NCI-H2029 (cell line): Measurements from ENCODE around the gene VTI1A.
A peak's percentile ranks its signal among the peaks of the same experiment; 100 is the strongest.
"Not testable (repeated sequence)": the region's sequence is repeated elsewhere in the genome, so short reads cannot be mapped to it uniquely, and the experiment has no call there.

Source experiments
- DNase-seq: peaks from one replicate; lab custom pipeline; 2025; lab: John Stamatoyannopoulos, UW

The VTI1A gene

GRCh38 chr10:112446855-112447619 lies at the start of gene VTI1A, which contains the start of gene ZDHHC6:
TSS of gene VTI1A (plus strand) at chr10:112447215. CDS start at chr10:112447374, 159 bp downstream.
TSS of gene ZDHHC6 (minus strand) at chr10:112446914. CDS start at chr10:112445436, 1,478 bp downstream.
- peak; percentile 56 for DNase-seq

- DNase-seq, result no peak
These were observed 49.4 kb upstream of the VTI1A start for GRCh38 chr10:112397592-112397991.

GRCh38 chr10:112402917-112403316 lies 44.1 kb upstream of the VTI1A start:
- no peak for DNase-seq

GRCh38 chr10:112404617-112405016 lies 42.4 kb upstream of the VTI1A start:
- DNase-seq, result no peak

GRCh38 chr10:112406806-112407205 lies 40.2 kb upstream of the VTI1A start:
- DNase-seq, result not testable (repeated sequence)

GRCh38 chr10:112407696-112408095 lies 39.3 kb upstream of the VTI1A start:
- no peak for DNase-seq

- no peak for DNase-seq
These were observed 37.7 kb upstream of the VTI1A start for GRCh38 chr10:112409299-112409698.

GRCh38 chr10:112409755-112410154 lies 37.3 kb upstream of the VTI1A start:
- no peak for DNase-seq

- no peak for DNase-seq
These were observed 34.3 kb upstream of the VTI1A start for GRCh38 chr10:112412696-112413095.

- no peak for DNase-seq
These were observed 25.3 kb upstream of the VTI1A start for GRCh38 chr10:112421731-112422130.

- DNase-seq, result no peak
These were observed 22.4 kb upstream of the VTI1A start for GRCh38 chr10:112424651-112425050.

- DNase-seq, result no peak
These were observed 20.9 kb upstream of the VTI1A start for GRCh38 chr10:112426111-112426510.

- no peak for DNase-seq
These were observed 17.9 kb upstream of the VTI1A start for GRCh38 chr10:112429147-112429546.

- no peak for DNase-seq
These were observed 17.3 kb upstream of the VTI1A start for GRCh38 chr10:112429654-112430230.

GRCh38 chr10:112433136-112433535 lies 13.9 kb upstream of the VTI1A start:
- no peak for DNase-seq

GRCh38 chr10:112434988-112435619 lies 11.9 kb upstream of the VTI1A start:
- peak; percentile 0 for DNase-seq

GRCh38 chr10:112438356-112438755 lies 8.7 kb upstream of the VTI1A start:
- DNase-seq, result no peak

- no peak for DNase-seq
These were observed 5.5 kb upstream of the VTI1A start for GRCh38 chr10:112441520-112441919.

GRCh38 chr10:112442063-112442462 lies 5.0 kb upstream of the VTI1A start:
- no peak for DNase-seq

GRCh38 chr10:112446055-112446854 lies 760 bp upstream of the VTI1A start:
- DNase-seq, result no peak

GRCh38 chr10:112447620-112447928 lies 559 bp downstream of the VTI1A start:
- no peak for DNase-seq

GRCh38 chr10:112448888-112449287 lies 1.9 kb downstream of the VTI1A start:
- DNase-seq, result no peak
